HG03060 (cell line): Measurements from ENCODE around the gene DUS1L.

ENCODE experiments used
- ATAC-seq: cut with Tn5 transposase; IDR thresholded peaks from one replicate; pipeline ENCODE4 v1.9.1; 2021; ENCODE audit warnings: low read depth, moderate number of reproducible peaks; ENCODE audit not compliant: unreplicated experiment

The DUS1L gene

DNA sequence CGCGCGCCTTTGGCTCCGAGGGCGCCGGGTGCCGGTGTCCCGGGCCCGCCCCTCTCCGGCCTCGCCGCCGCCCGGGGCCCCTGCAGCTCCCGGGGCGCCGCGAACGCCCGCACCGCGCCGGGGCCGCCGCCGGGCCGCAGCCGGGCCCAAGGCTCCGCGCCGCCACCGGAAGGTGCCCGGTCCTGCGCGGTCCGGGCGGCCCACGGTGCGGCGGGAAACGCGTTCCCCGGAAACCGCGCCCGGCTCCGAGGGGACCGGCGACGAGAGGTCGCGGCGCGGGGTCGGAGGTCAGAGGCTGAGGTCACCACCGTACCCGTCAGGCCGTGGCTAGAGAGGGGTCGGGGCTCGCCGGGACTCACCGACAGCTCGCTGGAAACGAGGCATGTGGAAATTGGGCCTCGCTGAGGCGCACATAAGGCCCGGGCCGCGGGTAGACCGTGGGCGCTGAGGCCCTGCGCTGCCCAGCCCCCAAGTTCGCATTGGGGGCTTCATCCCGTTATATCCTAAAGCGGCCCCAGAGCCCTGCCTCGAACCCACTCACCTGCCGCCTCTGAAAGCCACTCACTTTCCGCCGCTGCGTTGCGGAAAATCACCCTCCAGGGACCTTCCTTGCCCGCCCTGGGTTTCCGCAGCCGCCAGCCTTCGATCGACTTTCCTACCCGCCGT, at the start of gene DUS1L:
DUS1L (minus strand) TSS at position 167 of the 666 bp plus-strand sequence. CDS start 745 bp downstream, outside the sequence.
- ATAC-seq, result no peak

GRCh38 chr17:82114872-82115271, 49.3 kb upstream of the DUS1L start:
- no peak for ATAC-seq

- ATAC-seq, result no peak
Measured at GRCh38 chr17:82114447-82114846, 48.8 kb upstream of the DUS1L start.

DNA sequence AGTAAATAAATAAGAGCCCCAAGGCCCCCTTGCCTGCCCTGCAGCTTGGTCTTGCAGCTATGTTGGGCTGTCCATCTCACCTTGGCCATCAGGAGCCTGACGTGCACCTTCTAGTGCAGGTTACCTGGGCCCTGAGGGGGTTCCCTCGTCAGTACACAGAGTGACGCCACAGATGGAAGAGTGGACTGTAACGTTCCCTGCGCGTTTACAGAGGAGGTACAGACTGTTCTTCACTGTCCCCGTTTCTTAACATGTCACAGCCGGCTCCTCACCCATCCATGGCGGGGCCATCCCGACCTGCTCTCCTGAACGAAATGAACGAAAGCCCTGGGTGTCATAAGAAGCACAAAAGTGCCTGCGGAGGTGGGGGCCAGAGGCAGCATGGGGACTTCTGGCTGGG, 48.3 kb upstream of the DUS1L start:
- ATAC-seq, result no peak

DNA sequence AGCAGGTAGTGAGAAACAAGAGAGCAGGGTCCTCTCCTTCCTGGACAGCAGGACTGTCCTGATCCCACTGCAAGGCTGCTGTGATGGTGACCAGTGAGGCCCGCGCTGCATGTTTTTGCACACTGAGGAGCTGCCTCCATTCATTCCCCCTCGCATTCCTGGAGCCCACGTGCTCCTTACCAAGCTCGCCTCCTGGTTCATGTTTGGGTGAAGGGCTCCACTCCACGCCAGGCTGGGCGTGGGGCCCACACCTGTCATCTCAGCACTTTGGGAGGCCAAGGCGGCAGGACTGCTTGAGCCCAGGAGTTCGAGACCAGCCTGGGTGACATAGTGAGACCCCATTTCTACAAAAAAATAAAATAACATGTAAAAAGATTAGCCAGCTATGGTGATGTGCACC, 47.8 kb upstream of the DUS1L start:
- ATAC-seq, result no peak

- ATAC-seq, result no peak
Measured at GRCh38 chr17:82112914-82113311, 47.3 kb upstream of the DUS1L start.

DNA sequence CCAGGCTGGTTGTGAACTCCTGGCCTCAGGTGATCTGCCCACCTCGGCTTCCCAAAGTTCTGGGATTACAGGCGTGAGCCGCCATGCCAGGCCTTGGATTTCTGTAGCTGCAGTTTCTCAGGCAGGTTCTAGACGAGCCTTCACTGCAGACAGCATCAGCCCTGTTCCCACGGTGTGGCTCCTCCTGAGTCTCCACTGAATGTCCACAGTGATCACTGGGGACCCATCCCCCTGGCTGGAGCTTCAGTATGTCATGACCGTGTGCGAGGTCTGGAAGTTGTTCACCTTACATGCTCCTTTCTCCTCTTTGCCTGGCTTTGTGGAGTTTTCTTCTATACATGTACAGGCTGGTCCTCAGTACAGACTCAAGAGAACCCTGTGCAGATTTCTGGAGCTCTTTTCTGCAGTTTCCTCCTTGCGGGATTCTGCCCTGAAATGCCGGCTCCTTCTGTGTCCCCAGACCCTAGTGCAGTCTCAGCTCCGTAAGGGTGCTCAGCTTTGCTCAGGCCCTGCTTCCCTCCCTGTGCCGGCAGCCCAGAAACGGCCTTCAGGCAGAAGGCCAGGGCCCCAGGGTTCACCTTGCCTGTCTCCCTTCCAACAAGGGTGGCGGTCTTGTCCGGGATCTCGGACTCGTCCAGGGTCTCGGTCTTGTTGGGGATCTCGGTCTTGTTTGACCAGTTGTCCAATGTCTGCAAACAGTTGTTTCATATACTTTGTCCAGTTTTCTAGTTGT, 46.7 kb upstream of the DUS1L start:
- ATAC-seq, result no peak

- ATAC-seq, result no peak
Measured at GRCh38 chr17:82110298-82110697, 44.7 kb upstream of the DUS1L start.

DNA sequence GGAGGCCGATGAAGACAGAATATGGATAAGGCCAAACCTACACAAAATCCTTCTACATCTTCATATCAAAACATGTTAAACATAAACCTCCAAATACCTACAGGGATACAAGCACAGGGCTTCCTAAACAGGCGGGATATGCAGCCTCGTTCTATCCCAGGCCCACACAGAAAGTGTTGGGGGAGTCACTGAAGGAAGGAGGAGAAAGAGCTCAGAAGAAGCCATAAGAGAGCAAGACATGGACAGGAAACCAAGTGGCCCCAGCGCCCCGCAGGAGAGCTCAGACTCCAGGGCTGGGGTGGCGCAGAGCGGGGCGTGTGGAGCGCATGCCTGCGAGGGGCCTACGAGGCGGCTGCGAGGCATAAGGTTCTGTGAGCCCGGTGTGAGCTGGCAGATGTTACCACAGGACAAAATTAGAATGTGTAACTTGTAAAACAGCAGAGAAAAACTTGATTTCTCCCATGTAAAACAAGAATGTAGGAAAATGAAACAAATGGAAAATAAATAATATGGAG, 43.4 kb upstream of the DUS1L start:
- ATAC-seq, result no peak

DNA sequence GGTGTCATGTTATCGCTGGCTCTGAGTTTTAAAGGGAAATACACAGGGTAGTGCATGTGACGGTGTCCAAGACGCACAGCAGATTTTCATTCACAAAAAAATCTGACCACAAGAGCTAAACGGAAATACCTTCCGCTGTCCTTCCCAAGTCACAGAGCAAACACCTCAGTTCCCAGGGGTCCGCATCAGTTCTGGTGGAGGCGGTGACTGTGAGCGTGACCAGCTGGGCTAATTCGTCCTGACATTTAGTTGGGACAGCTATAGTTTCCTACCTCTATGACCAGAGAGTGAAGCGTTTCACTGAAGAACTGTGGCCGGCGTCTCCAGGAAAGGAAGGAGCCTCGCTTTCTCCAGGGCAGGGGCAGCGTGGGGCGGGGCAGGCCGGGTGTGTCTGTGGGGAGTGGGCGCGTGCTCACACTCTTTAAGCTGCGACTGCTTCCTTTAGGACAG, 42.9 kb upstream of the DUS1L start:
- no peak for ATAC-seq

DNA sequence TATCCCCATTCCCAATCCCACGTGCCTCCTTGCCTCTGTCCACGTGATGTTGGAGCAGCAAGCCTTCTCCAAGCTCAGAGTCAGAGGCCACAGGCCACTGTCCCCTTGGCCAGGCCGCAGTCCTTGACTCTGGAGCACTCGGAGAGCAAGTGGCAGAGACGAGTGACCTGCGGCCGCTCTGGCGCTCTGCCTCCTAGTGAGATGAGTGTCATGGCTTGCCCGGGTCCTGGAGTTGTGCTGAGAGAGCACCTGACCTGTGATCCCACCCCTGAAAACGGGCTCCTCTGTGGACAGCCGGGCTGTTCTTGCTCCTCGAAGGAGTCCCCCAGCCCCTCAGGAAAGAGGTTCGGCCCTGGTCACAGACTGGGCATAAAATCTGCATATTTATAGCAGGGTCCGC, 42.4 kb upstream of the DUS1L start:
- no peak for ATAC-seq

DNA sequence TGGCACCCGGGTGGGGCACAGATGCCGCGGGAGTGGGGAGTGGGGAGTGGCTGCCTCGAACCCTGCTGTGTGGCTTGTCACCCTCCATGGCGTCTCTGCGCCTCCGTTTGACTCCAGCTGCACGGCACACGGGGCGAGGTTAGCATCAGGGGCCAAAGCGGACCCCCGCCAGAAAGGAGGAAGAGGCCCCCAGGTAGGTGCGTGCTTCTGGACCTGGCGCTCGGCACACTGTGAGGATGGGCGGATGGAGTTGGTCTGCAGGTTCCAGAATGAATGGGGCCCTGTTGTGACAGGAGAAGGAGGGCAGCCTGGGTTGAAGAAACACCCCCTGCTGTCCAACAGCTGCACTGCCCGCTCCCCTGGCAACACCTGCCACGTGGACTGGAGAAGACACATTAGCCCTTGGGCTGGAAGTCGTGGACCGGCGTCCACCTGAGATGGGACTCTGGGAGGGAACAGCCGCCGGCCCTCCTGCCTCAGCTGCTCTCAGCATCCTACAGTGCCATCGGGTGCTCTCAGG, 41.8 kb upstream of the DUS1L start:
- ATAC-seq, result no peak

DNA sequence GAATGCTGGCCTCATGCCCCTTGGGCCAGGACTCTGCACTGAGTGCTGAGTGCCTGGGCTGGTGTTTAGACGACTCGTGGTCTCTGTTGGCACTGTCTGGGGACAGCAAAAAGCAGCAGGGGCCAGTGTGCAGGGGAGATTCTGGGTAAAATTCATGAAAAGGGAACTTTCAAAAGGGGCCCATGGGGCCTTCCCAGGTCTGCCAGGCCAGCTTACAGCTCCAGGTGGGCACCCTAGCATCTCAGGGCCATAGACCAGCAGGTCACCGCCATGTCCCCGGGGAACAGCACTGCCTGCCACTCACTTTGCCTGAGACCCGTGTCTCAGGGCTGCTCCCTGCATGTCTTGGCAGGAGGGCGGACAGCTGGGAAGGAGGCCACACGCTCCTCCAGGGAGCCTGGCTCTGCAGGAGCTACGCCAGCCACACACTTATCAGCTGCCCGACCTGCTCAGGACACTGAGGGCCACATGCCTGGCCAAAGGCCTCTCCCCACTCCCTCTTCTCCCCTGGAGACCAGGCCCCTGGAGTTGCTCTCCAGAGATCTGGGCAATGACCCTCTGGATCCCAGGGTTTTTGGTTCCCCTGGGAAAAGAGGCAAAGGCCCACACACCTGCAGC, 41.2 kb upstream of the DUS1L start:
- ATAC-seq, result no peak

DNA sequence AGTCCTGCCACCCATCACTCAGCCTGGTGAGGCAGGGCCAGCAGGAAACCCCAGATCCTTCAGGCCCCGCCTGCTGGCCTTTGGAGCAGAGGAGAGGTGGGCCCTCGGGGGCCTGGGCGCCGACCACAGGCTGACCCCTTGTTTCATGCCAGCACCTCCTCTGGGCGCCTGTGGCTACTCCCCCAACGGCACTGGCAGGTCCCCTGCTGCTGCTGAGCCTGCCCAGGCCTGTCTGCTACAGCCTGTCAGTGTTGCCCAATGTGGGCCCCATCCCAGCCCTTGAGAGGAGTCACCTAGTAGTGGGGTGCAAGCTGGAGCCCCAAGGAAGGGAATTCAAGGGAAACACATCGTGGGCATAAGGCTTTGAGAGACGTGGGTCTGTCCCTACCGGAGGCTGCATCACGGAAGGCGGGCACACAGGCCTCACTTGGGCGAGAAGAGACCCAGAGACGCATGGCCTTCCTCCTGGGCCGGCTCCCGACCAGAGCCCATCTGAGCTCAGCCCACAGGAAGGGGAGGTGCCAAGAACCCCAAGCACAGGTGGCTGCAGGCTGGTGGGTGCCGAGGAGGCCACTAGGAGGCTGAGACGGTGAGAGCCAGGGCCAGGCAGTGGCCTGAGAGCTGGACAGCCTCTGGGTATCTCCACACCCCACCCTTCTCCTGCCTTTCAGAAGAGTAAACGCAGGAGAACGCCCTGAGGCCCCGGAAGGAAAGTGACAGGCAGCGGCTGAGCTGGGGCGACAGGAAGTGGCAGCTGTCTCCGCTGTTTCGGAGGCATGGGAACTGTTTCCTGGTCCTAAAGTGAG, 40.5 kb upstream of the DUS1L start:
- peak; percentile 53 for ATAC-seq

DNA sequence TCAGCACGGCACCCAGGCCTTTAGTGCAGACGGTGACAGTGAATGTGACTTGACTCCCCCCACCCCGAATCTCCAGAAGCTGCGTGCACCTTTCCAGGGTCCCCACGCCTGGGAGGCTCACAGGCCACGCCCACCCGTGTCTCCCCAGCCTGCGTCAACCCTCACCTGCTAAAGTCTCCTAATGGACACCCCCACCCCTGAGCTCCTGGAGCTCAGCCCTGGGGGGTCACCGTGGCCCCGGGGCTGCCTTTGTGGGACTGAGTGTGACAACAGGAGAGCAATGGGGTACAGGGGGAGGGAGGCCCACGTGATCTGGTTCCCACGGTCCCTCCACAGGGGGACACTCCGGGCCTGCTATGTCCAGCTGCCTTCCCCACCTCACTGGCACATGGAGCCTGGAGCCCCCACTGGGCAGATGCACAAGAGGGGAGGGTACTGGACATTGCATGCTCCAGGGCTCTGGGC, 39.8 kb upstream of the DUS1L start:
- no peak for ATAC-seq

- no peak for ATAC-seq
Measured at GRCh38 chr17:82104797-82105416, 39.3 kb upstream of the DUS1L start.

- no peak for ATAC-seq
Measured at GRCh38 chr17:82103553-82104451, 38.2 kb upstream of the DUS1L start.

DNA sequence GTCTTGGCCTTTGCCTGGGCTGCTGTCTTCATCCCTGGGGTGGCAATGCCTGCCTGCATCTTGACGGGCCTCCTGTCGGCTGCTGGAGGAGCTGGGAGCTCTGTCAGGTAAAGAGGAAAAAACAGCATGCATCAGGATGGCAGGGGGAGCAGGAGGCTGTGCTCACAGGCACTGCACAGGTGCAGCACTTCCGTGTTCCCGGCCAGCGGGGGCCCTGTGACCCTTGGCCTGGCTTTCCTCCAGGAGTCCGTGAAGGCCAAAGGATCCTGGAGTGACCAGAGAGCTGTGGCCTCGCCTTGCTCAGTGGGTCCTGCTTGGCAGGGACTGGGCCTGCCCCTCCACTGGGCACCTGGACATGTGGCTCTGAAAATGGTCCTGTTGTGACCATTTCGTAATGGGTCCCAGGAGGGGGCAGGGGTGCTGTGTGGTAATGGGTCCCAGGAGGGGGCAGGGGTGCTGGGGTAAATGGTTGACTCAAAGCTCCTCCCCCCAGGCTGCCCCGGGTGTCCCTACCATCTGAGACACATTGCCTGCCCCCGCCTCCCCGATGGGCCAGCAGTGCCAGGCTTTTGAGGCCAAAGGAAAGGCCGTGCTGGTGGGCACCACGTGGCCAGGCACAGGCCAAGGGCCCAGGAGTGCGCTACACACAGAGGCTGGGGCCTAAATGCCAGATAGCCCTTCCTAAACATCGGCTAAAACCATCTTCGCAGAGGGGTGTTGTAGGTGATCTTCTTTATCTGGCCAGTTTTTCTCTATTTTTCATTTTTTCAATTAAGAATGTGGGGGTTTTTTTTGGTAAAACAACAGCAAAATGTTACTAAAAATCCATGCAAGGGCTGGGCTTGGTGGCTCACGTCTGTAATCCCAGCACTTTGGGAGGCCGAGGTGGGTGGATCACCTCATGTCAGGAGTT, 36.4 kb upstream of the DUS1L start:
- ATAC-seq, result no peak
